ENCODE results near the gene NPR3. TPM values are rescaled to one million over a fixed set of nuclear protein-coding genes. Genes with fewer than 3 reads are reported as not detected.

NPR3 gene
- total RNA-seq, 1 experiment from 2014 or later: not detected

GRCh38 chr5:32771037-32771436 lies 59.9 kb downstream of the NPR3 start:
- no peaks in the 10 kb centered on the region for H3K4me1 Mint-ChIP-seq
- Histone ChIP-seq H4K91ac (ENCODE audit: insufficient read length, low read depth, low read length) (no peak overlapping the region), H3K4me1 (ENCODE audit: insufficient read depth, low read length) (no peaks in the 10 kb centered on the region), H3K4ac (ENCODE audit: low read depth, low read length) (no peak overlapping the region), H2BK5ac (ENCODE audit: insufficient read length, low read length) (no peak overlapping the region), H3K27me3 (ENCODE audit: insufficient read depth, low read length) (no peaks in the 10 kb centered on the region), H3K23ac (ENCODE audit: insufficient read length, low read depth, low read length) (no peak overlapping the region), H2BK15ac (ENCODE audit: low read depth, low read length) (no peak overlapping the region), H2AK5ac (ENCODE audit: insufficient read length, low read length) (no peak overlapping the region), H3K9me3 (ENCODE audit: control insufficient read depth, low read depth, low read length) (no peaks in the 10 kb centered on the region), H2BK120ac (ENCODE audit: low read depth, low read length, poor library complexity, severe bottlenecking) (no peak overlapping the region), H2AFZ (ENCODE audit: low read length) (no peak overlapping the region), H3T11ph (ENCODE audit: low read length) (no peak overlapping the region), H4K8ac (replicated peaks; ENCODE audit: insufficient read length, low read depth, low read length) (no peak overlapping the region), H3K4me2 (ENCODE audit: insufficient read depth, insufficient read length, low read length) (no peak overlapping the region), H2BK20ac (ENCODE audit: low read depth, low read length, poor library complexity, severe bottlenecking) (no peak overlapping the region), H3K79me2 (ENCODE audit: insufficient read depth, low read length) (no peaks in the 10 kb centered on the region), H3K18ac (ENCODE audit: insufficient read length, low read depth, low read length) (no peak overlapping the region), H3K23me2 (ENCODE audit: insufficient read length, low read depth, low read length, poor library complexity, severe bottlenecking) (no peaks in the 10 kb centered on the region), H4K5ac (ENCODE audit: insufficient read length, low read depth, low read length) (no peak overlapping the region), H3K56ac (ENCODE audit: insufficient read length, low read depth, low read length) (no peak overlapping the region), H3K27ac (ENCODE audit: insufficient read length, low read depth, low read length) (no peak overlapping the region), H2BK12ac (ENCODE audit: insufficient read length, low read depth, low read length) (no peak overlapping the region), H3K14ac (ENCODE audit: insufficient read depth, low read length) (no peak overlapping the region), H3K9ac (ENCODE audit: extremely low read depth, insufficient read length, low read length) (no peak overlapping the region), H4K20me1 (ENCODE audit: control insufficient read depth, insufficient read depth, insufficient read length) (no peaks in the 10 kb centered on the region), H3K79me1 (ENCODE audit: insufficient read depth, low read depth, low read length, poor library complexity, severe bottlenecking) (no peaks in the 10 kb centered on the region)
- H3K27me3 Mint-ChIP-seq (ENCODE audit: low read depth): peaks cover 10% of the 10 kb centered on the region
- no peaks in the 10 kb centered on the region for H3K9me3 Mint-ChIP-seq
- H3K4me3 Mint-ChIP-seq: no peak overlapping the region
- TF ChIP-seq CTCF (conservative IDR thresholded peaks at IDR 0.05): no peak
- H3K36me3 Mint-ChIP-seq (ENCODE audit: insufficient read depth in 1 of 3, low read depth in 3 of 3): no peaks in the 10 kb centered on the region
- no CpG with 5 or more reads among the region's 9 CpGs for WGBS (ENCODE audit: extremely low coverage, insufficient read length, low lambda C conversion rate)
- DNase-seq: no peak
- H3K27ac Mint-ChIP-seq: no peak overlapping the region

Measured in H9 (cell line).